ENCODE measurements around the gene MSH3.

DNA sequence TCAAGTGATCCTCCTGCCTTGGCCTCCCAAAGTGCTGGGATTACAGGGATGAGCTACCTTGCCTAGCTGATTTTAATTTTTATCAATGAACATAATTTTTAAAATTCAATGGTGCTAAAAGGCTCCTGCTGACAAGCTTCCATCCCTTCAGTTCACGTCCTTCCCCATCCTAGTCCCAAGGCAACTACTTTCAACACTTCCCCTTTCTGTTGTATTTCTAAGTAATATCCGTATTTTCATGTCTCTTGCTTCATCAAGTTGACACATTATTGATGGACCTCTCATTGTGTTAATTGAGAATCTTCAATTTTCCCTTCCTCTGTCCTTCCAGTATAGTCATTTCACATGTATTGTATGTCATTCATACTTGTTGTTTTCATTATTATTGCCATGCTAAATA, 211.9 kb downstream of the MSH3 start:
- TF ChIP-seq, protein P1, sequence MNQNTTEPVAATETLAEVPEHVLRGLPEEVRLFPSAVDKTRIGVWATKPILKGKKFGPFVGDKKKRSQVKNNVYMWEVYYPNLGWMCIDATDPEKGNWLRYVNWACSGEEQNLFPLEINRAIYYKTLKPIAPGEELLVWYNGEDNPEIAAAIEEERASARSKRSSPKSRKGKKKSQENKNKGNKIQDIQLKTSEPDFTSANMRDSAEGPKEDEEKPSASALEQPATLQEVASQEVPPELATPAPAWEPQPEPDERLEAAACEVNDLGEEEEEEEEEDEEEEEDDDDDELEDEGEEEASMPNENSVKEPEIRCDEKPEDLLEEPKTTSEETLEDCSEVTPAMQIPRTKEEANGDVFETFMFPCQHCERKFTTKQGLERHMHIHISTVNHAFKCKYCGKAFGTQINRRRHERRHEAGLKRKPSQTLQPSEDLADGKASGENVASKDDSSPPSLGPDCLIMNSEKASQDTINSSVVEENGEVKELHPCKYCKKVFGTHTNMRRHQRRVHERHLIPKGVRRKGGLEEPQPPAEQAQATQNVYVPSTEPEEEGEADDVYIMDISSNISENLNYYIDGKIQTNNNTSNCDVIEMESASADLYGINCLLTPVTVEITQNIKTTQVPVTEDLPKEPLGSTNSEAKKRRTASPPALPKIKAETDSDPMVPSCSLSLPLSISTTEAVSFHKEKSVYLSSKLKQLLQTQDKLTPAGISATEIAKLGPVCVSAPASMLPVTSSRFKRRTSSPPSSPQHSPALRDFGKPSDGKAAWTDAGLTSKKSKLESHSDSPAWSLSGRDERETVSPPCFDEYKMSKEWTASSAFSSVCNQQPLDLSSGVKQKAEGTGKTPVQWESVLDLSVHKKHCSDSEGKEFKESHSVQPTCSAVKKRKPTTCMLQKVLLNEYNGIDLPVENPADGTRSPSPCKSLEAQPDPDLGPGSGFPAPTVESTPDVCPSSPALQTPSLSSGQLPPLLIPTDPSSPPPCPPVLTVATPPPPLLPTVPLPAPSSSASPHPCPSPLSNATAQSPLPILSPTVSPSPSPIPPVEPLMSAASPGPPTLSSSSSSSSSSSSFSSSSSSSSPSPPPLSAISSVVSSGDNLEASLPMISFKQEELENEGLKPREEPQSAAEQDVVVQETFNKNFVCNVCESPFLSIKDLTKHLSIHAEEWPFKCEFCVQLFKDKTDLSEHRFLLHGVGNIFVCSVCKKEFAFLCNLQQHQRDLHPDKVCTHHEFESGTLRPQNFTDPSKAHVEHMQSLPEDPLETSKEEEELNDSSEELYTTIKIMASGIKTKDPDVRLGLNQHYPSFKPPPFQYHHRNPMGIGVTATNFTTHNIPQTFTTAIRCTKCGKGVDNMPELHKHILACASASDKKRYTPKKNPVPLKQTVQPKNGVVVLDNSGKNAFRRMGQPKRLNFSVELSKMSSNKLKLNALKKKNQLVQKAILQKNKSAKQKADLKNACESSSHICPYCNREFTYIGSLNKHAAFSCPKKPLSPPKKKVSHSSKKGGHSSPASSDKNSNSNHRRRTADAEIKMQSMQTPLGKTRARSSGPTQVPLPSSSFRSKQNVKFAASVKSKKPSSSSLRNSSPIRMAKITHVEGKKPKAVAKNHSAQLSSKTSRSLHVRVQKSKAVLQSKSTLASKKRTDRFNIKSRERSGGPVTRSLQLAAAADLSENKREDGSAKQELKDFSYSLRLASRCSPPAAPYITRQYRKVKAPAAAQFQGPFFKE (tag by site-specific recombination; IDR thresholded peaks at IDR 0.05; ENCODE audit: borderline replicate concordance) = no peak
- TF ChIP-seq, protein P2, sequence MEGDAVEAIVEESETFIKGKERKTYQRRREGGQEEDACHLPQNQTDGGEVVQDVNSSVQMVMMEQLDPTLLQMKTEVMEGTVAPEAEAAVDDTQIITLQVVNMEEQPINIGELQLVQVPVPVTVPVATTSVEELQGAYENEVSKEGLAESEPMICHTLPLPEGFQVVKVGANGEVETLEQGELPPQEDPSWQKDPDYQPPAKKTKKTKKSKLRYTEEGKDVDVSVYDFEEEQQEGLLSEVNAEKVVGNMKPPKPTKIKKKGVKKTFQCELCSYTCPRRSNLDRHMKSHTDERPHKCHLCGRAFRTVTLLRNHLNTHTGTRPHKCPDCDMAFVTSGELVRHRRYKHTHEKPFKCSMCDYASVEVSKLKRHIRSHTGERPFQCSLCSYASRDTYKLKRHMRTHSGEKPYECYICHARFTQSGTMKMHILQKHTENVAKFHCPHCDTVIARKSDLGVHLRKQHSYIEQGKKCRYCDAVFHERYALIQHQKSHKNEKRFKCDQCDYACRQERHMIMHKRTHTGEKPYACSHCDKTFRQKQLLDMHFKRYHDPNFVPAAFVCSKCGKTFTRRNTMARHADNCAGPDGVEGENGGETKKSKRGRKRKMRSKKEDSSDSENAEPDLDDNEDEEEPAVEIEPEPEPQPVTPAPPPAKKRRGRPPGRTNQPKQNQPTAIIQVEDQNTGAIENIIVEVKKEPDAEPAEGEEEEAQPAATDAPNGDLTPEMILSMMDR (tag by site-specific recombination; IDR thresholded peaks at IDR 0.05) = no peak
- TF ChIP-seq ZNF560 (tag by site-specific recombination; IDR thresholded peaks at IDR 0.05; ENCODE audit: borderline replicate concordance) = no peak
- no peak for TF ChIP-seq ZNF785 (tag by site-specific recombination; IDR thresholded peaks at IDR 0.05)
- no peak for TF ChIP-seq SP3 (tag by site-specific recombination; IDR thresholded peaks at IDR 0.05)
- TF ChIP-seq ZNF138 (tag by site-specific recombination; IDR thresholded peaks at IDR 0.05; ENCODE audit: borderline replicate concordance) = no peak
- no peak for TF ChIP-seq ZBTB1 (tag by site-specific recombination; IDR thresholded peaks at IDR 0.05)
- no peak for TF ChIP-seq ZNF677 (tag by site-specific recombination; IDR thresholded peaks at IDR 0.05)
- TF ChIP-seq ZNF561 (tag by site-specific recombination; IDR thresholded peaks at IDR 0.05; ENCODE audit: borderline replicate concordance) = no peak

All from HEK293 (cell line).